GM18907 (cell line): ENCODE results near the gene FOXK1.

Experiments used
- ATAC-seq: cut with Tn5 transposase; IDR thresholded peaks from one replicate; pipeline ENCODE4 v1.9.1; 2021; ENCODE audit warnings: mild to moderate bottlenecking, moderate library complexity; ENCODE audit not compliant: unreplicated experiment

The FOXK1 gene

GRCh38 chr7:4815609-4816418 is 133.7 kb downstream of the FOXK1 start:
- ATAC-seq, result no peak

- ATAC-seq, result no peak
Observed at GRCh38 chr7:4816419-4817080, 134.5 kb downstream of the FOXK1 start.

GRCh38 chr7:4817178-4817901 is 135.2 kb downstream of the FOXK1 start:
- no peak for ATAC-seq

- ATAC-seq, result no peak
Observed at GRCh38 chr7:4818000-4818794, 136.1 kb downstream of the FOXK1 start.

- ATAC-seq, result no peak
Observed at GRCh38 chr7:4819560-4820404, 137.7 kb downstream of the FOXK1 start.

GRCh38 chr7:4820405-4820966 is 138.4 kb downstream of the FOXK1 start:
- ATAC-seq, result no peak
